GM10266 (cell line): ENCODE results near the gene CMIP.

Experiments used
- DNase-seq: peaks from one replicate; pipeline ENCODE4 v3.0.0; 2012; ENCODE audit errors: extremely low spot score
- TF ChIP-seq, protein P1 (sequence below): IDR thresholded peaks from 2 replicates; pipeline ENCODE4 v1.5.1; 2012; ENCODE audit warnings: mild to moderate bottlenecking, low read depth; ENCODE audit not compliant: control insufficient read depth, insufficient read depth; ENCODE audit errors: missing control alignments

The CMIP gene

DNA sequence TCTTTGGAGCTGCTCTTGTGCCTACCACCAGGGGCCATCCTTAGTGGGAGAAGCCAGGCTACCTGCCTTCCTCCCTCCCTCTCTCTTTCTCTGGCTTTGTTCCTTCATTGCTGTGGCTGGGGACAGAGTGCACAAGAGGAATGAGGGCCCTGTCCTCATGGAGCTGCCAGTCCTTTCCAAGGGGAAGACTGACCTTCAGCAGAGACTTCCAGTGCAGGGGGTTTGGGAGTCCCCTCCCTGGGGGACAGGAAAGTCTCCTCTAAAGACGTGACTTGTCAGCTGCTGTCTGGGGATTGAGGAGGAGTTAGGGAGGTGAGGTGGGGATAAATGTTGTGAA is 108.1 kb downstream of the CMIP start:
- no peak for DNase-seq
- TF ChIP-seq, protein P1, sequence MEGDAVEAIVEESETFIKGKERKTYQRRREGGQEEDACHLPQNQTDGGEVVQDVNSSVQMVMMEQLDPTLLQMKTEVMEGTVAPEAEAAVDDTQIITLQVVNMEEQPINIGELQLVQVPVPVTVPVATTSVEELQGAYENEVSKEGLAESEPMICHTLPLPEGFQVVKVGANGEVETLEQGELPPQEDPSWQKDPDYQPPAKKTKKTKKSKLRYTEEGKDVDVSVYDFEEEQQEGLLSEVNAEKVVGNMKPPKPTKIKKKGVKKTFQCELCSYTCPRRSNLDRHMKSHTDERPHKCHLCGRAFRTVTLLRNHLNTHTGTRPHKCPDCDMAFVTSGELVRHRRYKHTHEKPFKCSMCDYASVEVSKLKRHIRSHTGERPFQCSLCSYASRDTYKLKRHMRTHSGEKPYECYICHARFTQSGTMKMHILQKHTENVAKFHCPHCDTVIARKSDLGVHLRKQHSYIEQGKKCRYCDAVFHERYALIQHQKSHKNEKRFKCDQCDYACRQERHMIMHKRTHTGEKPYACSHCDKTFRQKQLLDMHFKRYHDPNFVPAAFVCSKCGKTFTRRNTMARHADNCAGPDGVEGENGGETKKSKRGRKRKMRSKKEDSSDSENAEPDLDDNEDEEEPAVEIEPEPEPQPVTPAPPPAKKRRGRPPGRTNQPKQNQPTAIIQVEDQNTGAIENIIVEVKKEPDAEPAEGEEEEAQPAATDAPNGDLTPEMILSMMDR: no peak

DNA sequence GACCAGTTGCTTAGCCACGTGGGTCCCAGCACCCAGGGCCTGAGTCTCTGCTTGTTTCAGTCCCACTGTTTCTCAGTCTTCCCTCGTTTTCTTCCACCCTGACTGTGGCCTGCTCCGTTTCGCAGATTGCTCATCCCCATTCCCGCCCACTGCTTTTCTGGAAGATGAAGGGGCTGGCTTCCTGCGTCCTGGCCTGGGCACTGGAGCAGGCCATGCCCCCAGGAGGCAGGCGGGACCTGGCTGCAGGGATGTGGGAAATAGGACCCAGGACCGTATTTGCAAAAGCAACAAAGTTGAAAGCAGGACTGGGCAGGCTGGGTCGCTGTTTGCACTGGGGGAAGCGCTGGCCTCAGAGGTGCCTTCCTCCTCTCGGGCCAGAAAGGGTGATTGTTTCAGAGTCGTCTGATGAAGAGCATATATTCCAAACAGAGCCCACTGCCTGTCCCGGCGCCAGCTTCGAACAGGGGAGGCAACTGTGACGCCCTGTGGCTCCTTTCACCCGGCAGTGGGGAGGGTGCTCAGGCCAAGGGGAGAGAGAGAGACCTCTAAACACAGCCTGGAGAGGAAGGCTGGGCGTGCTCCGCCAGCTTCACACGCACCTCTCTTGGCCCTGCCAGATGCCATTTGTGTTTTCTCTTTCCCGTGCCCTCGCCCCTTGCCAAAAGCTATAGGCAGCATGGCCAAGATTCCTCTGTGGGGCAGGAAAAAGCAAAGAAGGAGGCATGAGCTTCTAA is 108.6 kb downstream of the CMIP start:
- no peak for DNase-seq
- TF ChIP-seq, protein P1: no peak

DNA sequence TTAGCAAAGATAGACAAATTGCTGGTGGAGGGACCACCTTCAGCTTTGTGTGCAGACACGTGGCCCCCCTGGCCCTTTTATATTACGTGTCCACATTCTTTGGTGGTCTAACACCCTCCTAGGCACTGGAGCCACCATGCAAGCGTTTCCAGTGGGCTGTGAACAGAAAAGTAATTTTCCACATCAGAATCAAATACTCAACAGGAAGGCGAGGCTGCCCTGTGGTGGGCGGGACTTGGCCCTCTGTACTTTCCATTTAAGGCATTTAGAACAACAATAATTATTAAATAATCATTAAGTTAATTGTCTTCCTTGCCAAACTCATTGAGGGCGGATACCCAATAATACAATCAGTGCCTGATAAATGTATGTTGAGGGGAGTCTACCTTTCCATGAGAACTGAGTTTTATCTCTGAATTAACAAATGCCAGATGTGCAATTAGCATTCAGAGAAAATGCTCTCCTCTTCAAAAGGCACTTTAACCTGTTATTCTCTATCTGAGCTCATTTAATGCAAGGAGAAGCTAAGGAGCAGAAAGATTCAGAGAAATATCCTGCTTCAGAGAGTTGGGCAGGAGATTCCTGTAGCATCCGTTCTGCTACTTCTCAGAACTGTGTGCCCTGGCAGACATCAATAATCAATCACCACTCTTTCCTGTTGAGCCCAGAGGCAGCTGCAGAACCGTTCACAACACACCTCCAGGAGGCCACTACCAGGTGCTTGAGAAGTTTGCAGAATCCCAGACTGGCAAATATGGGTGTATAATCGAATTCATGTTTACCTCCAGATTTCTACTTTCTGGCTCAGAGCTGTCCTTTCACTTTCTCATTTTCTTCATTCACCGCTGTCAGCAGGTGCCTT is 109.4 kb downstream of the CMIP start:
- TF ChIP-seq, protein P1: no peak
- no peak for DNase-seq

DNA sequence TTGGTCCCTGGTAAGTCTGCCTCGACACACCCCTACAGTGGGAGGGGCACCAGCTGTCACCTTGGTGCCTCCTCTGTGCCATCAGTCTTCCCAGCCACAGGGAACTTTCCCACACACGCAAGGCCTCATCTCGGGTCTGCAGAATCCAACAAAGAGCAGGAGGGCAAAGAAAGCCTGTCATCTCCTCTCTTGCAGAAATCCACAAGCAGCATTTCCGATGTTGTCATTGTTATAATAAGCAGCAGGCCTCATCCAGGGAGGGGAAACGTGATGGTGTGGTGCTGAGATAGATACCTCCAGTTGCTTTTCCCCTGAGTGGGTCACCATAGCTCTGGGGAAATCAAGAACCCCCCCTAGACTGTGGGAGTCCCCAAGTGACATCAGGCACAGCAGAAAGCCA is 110.4 kb downstream of the CMIP start:
- TF ChIP-seq, protein P1: no peak
- no peak for DNase-seq

DNA sequence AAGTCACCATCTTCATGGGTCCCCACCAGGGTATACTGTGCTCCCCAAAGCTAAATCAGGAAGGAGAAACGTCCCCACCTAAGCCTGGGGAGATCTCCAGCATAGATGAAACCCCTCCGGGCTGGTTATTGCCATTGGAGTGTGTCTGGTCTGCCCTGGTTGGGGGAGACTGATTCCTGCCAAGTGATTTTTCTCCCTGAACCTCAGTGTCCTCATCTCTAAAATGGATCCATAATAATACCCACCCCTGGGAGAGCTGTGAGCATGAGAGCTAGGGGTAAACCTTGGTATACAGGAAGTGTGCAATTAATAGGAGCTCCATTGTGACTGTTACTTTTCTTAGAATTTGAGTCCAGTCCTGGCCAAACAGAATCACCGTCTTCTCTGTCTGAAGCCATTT is 111.1 kb downstream of the CMIP start:
- TF ChIP-seq, protein P1: no peak
- no peak for DNase-seq

DNA sequence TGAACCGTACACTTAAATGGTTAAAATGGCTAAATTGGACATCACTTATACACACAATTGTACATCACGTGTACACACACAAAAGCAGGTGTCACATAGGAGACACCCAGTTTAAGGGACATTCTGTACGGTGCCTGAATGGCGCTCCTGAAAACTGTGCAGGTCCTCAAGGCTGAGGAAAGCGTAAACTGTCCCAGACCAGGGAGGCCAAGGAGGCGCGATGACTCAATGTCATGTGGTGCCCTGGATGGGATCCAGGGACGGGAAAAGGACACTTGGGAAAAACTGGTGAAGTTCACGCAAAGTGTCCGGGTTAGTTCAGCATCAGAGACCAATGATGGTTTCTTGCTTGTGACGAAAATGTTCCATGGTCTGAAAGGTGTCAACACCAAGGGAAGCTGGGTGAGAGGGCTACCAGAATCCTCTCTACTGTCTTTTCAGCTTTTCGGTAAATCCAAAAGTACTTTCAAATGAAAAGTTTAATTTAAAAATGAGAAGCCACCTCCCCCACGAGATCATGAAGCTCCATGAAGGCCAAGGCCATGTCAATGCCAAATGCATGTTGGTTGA is 112.2 kb downstream of the CMIP start:
- TF ChIP-seq, protein P1: no peak
- no peak for DNase-seq

DNA sequence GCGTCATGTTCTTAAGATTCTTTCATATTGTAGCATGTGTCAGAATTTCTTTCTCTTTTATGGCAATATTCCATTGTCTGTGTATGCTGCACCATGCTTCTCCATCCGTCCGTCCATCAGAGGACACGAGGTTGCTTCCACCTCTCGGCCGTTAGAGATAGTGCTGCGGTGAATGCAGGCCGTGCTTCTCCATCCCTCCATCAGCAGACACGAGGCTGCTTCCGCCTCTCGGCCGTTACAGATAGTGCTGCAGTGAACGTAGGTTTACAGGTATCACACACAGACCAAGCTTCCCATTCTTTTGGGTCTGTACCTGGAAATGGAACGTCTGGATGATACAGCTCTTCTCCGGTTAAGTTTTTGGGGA is 113.5 kb downstream of the CMIP start:
- TF ChIP-seq, protein P1: no peak
- no peak for DNase-seq
